Activated CD4-positive, alpha-beta memory T cell treated with anti-CD3 and anti-CD28 coated beads, Interleukin-2, amount 10 ng/mL, durations not matched to agents 7 days and 5 days (primary cell): Measurements from ENCODE around the gene CLDN5. TPM values are rescaled to one million over a fixed set of nuclear protein-coding genes. Genes with fewer than 3 reads are reported as not detected.

ENCODE experiments used
- CTCF ChIA-PET: fragments of 350-600 bp; sonication (Branson Sonifier 250); formaldehyde crosslinking; loops from one replicate; lab custom pipeline; 2021; ENCODE audit warnings: antibody characterized with exemption, inconsistent platforms; lab: Charles Lee
- POLR2A ChIA-PET: fragments of 350-600 bp; sonication (Branson Sonifier 250); formaldehyde crosslinking; loops from one replicate; lab custom pipeline; 2021; ENCODE audit warnings: antibody characterized with exemption; lab: Charles Lee
- DNase-seq: peaks from one replicate; pipeline ENCODE4 v3.0.0-alpha.2; 2020
- H3K27ac Mint-ChIP-seq: one replicate; pipeline ENCODE4 v1.8.0; 2021; ENCODE audit warnings: mild to moderate bottlenecking, mixed read lengths
- H3K27me3 Mint-ChIP-seq: one replicate; pipeline ENCODE4 v1.8.0; 2021; ENCODE audit warnings: mixed read lengths
- H3K36me3 Mint-ChIP-seq: one replicate; pipeline ENCODE4 v1.8.0; 2021; ENCODE audit warnings: low read depth, mixed read lengths
- H3K4me1 Mint-ChIP-seq: one replicate; pipeline ENCODE4 v1.8.0; 2021; ENCODE audit warnings: mixed read lengths
- H3K4me3 Mint-ChIP-seq: one replicate; pipeline ENCODE4 v1.8.0; 2021; ENCODE audit warnings: mild to moderate bottlenecking, mixed read lengths
- H3K9me3 Mint-ChIP-seq: one replicate; pipeline ENCODE4 v1.8.0; 2021; ENCODE audit warnings: mixed read lengths
- total RNA-seq, 2 experiments: library from RNA; stranded (reverse); gene quantifications; one replicate each; pipeline ENCODE4 v1.2.3, GENCODE V29; 2021

The CLDN5 gene
- total RNA-seq, 2 experiments from 2014 or later = 0.38 TPM; not detected in 1

DNA sequence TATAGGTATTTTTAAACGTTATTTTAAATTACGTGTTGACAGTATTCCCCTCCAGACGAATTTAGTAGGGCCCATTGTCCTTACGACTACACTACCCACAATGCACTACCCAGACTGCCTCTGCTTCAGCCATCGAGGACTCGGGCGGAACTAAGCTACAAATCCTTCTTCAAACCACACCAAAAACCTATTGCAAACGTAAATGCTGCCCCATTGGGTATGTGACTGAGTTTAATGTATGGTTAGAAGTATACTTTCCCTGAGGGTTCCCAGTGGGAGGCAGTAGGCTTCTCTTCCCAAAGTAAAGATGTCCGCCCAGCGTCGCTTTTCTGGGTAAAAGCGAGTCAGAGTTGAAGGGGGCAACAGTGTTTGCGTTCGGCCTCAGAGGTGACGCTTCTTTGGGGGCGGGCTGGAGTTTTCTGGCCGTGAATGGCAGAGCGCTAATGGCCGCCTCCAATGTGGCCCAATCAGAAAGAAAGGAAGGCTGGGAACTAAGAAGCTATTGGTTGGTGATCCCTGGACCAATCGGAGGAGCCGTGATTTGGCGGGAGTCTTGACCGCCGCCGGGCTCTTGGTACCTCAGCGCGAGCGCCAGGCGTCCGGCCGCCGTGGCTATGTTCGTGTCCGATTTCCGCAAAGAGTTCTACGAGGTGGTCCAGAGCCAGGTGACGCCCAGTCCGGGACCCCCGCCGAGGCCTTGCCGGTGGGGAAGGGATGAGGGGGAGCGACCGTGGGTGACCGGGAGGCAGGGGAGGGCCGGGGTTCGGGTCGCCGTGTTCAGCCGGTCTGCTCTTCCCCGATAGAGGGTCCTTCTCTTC is 44.6 kb downstream of the CLDN5 start, which contains the start of gene CDC45:
CDC45 (plus strand) TSS at position 566 of the 818 bp plus-strand sequence; CDS start at position 615, 49 bp downstream.
- Mint-ChIP-seq H3K9me3 (no peaks in the 10 kb centered on the region), H3K27me3 (no peaks in the 10 kb centered on the region), H3K4me1 (peaks cover 46% of the 10 kb centered on the region), H3K27ac (peak within 1 kb of the TSS; percentile 95), H3K4me3 (peak within 1 kb of the TSS; percentile 100), H3K36me3 (peaks cover 35% of the 10 kb centered on the region)
- DNase-seq = peak; percentile 96
- ChIA-PET POLR2A (interaction anchor here (0.7 to 5.0 kb wide), 23 partner anchors 10 to 1330 kb away, joined by 3 to 59 read pairs (median 4); partner anchors contain the start of genes C22orf39, DGCR2, ESS2 and HIRA), CTCF (interaction anchor here (0.6 to 3.3 kb wide), 9 partner anchors 9 to 571 kb away, joined by 3 to 16 read pairs (median 4); partner anchors contain the start of gene ESS2)

DNA sequence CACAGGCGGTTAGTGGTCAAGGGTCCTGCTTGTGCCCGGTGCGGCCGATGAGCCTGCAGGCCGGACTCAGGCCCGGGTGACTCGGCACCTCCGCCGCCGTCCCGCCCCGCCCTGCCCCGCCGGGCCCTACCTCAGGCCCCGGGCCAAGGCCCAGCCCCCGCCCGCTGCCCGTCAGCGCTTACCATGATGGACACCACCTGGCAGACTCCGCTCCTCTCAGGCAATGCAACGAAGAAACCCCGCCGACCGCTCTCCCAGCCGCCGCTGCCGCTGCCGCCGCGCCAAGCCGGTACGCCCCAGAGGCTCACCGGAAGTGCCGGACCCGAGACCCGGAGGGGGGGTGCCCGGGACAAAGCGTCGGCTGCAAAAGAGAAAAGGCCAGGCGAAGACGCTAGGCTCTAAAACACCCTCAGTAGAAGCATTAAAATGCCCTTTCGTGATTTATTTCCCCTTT is 45.3 kb downstream of the CLDN5 start, which contains the start of gene UFD1:
UFD1 (minus strand) TSS at position 293 of the 454 bp plus-strand sequence; CDS start at position 185, 108 bp downstream.
- no peaks in the 10 kb centered on the region for H3K27me3 Mint-ChIP-seq
- no peaks in the 10 kb centered on the region for H3K9me3 Mint-ChIP-seq
- H3K36me3 Mint-ChIP-seq = peaks cover 31% of the 10 kb centered on the region
- POLR2A ChIA-PET = interaction anchor here (0.6 to 5.0 kb wide), 23 partner anchors 9 to 1329 kb away, joined by 3 to 59 read pairs (median 5); partner anchors contain the start of genes C22orf39, DGCR2, ESS2 and HIRA
- H3K4me3 Mint-ChIP-seq = peak within 1 kb of the TSS; percentile 100
- peak within 1 kb of the TSS; percentile 95 for H3K27ac Mint-ChIP-seq
- H3K4me1 Mint-ChIP-seq = peaks cover 43% of the 10 kb centered on the region
- CTCF ChIA-PET = interaction anchor here (1.0 to 3.3 kb wide), 8 partner anchors 9 to 334 kb away, joined by 3 to 18 read pairs (median 6); partner anchors contain the start of genes ESS2, HIRA and MRPL40
- DNase-seq = peak; percentile 85

DNA sequence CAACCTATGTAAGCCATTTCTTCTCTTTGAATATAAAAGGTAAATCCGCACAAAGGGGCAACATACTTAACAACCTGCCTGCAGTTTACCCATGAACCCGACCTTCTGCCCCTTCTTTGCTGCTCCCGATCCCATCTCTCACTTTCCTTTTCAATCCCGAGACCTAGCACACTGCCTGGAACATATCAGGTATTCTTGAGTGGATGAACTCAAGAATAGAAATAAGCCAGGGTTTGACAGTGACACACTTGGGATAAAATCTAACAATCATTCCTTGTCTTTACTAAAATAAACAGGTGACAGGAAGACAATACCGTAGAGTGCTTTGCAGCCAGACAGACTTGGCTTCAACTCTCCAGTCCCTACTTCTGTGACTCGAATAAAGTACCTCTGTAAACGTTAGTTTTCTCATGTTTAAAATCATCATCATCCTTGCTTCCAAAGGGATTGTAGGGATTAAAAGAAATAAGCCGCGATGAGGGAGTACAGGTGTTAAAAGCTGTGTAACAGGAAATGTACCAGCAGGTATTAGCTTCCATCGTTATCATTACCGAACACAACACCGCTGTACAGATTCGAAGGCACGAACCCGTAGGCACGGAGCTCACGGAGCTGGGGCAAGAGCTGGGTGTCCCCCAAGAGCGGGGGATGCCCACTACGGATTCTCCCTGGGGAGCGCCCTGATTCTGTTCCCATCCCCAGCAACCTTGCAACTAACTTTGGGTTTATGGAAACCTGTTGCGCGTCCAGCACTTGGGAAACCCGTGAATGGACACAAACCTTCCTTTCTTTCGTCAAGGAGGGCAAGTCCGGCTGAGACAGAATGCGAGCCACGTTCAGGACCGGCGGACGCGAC is 45.9 kb downstream of the CLDN5 start:
- H3K27ac Mint-ChIP-seq = peak overlapping the region; percentile 76
- no peak for DNase-seq
- CTCF ChIA-PET = interaction anchor here (0.6 to 3.3 kb wide), 9 partner anchors 11 to 333 kb away, joined by 3 to 18 read pairs (median 4); partner anchors contain the start of genes C22orf39, ESS2, HIRA and MRPL40
- peaks cover 32% of the 10 kb centered on the region for H3K36me3 Mint-ChIP-seq
- POLR2A ChIA-PET = interaction anchor here (0.6 to 5.0 kb wide), 20 partner anchors 11 to 543 kb away, joined by 3 to 59 read pairs (median 4); partner anchors contain the start of genes C22orf39, ESS2, HIRA and MRPL40
- peaks cover 38% of the 10 kb centered on the region for H3K4me1 Mint-ChIP-seq
- no peaks in the 10 kb centered on the region for H3K9me3 Mint-ChIP-seq
- H3K27me3 Mint-ChIP-seq = no peaks in the 10 kb centered on the region
- H3K4me3 Mint-ChIP-seq = peak overlapping the region; percentile 100

DNA sequence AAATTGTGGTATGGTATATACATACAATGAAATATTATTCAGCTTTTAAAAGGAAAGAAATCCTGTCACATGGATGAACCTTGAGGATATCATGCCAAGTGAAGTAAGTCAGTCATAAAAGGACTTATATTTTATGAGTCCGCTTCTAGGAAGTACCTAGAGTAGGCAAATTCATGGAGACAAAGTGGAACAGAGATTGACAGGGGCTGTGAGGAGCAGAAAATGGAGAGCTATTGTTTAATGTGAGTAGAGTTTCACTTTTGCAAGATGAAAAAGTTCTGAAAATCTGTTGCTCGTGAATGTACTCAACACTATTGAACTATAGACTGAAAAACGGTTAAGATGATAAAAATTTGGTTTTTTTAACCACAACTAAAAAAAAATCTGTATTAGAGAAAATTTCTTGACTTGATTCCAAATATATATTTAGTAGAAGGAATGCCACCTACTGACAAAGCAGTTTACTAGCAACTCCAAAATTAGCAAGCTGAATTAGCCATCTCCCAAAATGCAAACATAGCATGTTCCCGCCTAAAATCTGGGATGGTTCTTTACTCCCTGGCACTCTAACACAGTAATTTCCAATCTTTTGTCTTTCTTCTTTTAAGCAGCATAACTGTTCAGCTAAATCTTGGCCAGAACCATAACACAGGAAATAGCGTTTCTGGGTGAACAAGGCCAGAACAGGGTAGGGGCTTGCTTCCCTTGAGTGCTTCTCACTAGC is 46.7 kb downstream of the CLDN5 start:
- CTCF ChIA-PET = interaction anchor here (0.6 to 3.3 kb wide), 12 partner anchors 11 to 333 kb away, joined by 3 to 18 read pairs (median 4); partner anchors contain the start of genes C22orf39, ESS2, GSC2 and HIRA
- H3K36me3 Mint-ChIP-seq = peaks cover 35% of the 10 kb centered on the region
- peaks cover 35% of the 10 kb centered on the region for H3K4me1 Mint-ChIP-seq
- H3K27me3 Mint-ChIP-seq = no peaks in the 10 kb centered on the region
- no peaks in the 10 kb centered on the region for H3K9me3 Mint-ChIP-seq
- DNase-seq = no peak
- peak overlapping the region; percentile 76 for H3K27ac Mint-ChIP-seq
- H3K4me3 Mint-ChIP-seq = peak overlapping the region; percentile 100
- POLR2A ChIA-PET = interaction anchor here (0.9 to 5.0 kb wide), 14 partner anchors 10 to 544 kb away, joined by 3 to 59 read pairs (median 5); partner anchors contain the start of genes C22orf39, ESS2, HIRA and MRPL40

DNA sequence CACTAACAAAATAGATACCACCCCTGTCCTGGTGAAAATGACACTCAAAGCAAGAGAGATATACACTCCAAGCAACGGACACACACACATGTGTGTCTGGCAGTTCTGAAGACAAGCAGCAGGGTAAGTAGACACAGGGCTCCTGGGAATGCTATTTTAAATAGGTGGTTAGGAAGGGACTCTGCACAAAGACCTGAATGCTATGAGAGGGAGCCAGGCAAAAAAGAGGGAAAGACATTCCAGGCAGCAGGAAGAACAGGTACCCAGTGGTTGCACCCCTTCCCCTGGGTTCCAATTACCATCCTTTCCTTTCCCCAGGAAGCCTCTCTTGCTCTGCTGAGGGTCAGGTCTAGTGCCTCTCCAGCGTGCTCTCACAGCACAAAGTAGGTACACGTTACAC is 48.2 kb downstream of the CLDN5 start:
- no peak for DNase-seq
- POLR2A ChIA-PET = interaction anchor here (5.0 kb wide), 1 partner anchor 44 kb away, joined by 59 read pairs; the partner anchor contains the start of genes HIRA and MRPL40
- peak overlapping the region; percentile 47 for H3K27ac Mint-ChIP-seq
- H3K4me3 Mint-ChIP-seq = no peak overlapping the region
- peaks cover 32% of the 10 kb centered on the region for H3K4me1 Mint-ChIP-seq
- H3K9me3 Mint-ChIP-seq = no peaks in the 10 kb centered on the region
- no peaks in the 10 kb centered on the region for H3K27me3 Mint-ChIP-seq
- peaks cover 46% of the 10 kb centered on the region for H3K36me3 Mint-ChIP-seq
- CTCF ChIA-PET = interaction anchor here (1.3 to 2.8 kb wide), 2 partner anchors 9 to 154 kb away, joined by 3 to 18 read pairs; no protein-coding TSS in a partner anchor

DNA sequence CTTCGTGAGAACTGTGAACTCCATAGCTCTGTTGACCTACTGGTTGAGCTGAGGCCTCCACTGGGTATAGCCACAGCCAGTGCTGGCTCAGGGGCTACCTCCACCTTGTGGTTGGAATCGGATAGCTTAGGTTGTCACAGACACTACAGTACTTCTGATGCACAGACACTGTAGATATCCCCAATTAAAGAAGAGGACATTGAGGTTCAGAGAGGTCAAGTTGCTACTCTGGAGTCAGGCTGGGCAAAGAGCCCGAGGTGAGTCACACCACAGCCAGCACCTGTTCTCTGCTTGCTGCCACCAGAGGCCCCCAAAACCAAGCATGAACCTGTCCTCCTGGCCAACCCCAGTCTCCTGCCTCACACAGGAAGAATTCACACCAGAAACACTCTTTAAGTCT is 50.6 kb downstream of the CLDN5 start:
- H3K4me1 Mint-ChIP-seq = peaks cover 19% of the 10 kb centered on the region
- no peak for DNase-seq
- POLR2A ChIA-PET = interaction anchor here (1.2 kb wide), 1 partner anchor 39 kb away, joined by 4 read pairs; no protein-coding TSS in a partner anchor

More for the DNA sequence above, 50.6 kb downstream of the CLDN5 start:
- Mint-ChIP-seq H3K9me3 (no peaks in the 10 kb centered on the region), H3K27ac (no peak overlapping the region), H3K36me3 (peaks cover 58% of the 10 kb centered on the region), H3K4me3 (no peak overlapping the region), H3K27me3 (no peaks in the 10 kb centered on the region)
- CTCF ChIA-PET = interaction anchor here (1.4 kb wide), 2 partner anchors 159 to 294 kb away, joined by 3 to 5 read pairs; no protein-coding TSS in a partner anchor

Other genes with a start within 250 kb of the CLDN5 start
- gene CLTCL1, start 232.7 kb downstream of the CLDN5 start, total RNA-seq = 1 to 10 TPM in 1 of 2 experiments, under 1 TPM in 1; 0.93 to 1.1 TPM
- 10 to 100 TPM; 52.0 to 52.8 TPM for gene HIRA, start 92.7 kb downstream of the CLDN5 start, total RNA-seq
- gene MRPL40, start 91.9 kb downstream of the CLDN5 start, total RNA-seq = 10 to 100 TPM; 22.4 to 24.6 TPM
- gene C22orf39, start 76.7 kb downstream of the CLDN5 start, total RNA-seq = 10 to 100 TPM; 31.8 to 32.9 TPM
- 10 to 100 TPM; 62.1 to 65.6 TPM for gene UFD1, start 45.2 kb downstream of the CLDN5 start, total RNA-seq
- gene CDC45, start 44.5 kb downstream of the CLDN5 start, total RNA-seq = 10 to 100 TPM; 53.2 to 56.2 TPM
- not detected for gene SEPTIN5, start 190.1 kb upstream of the CLDN5 start, total RNA-seq
- not detected for gene GP1BB, start 199.1 kb upstream of the CLDN5 start, total RNA-seq
- gene TBX1, start 236.4 kb upstream of the CLDN5 start, total RNA-seq = not detected